ENCODE results near the gene PIRT.

Gene PIRT

GRCh38 chr17:10836145-10836544 lies 1.7 kb downstream of the PIRT start:
- no peak overlapping the region for H3K4me2 ChIP-seq (ENCODE audit: low read depth, low read length, poor library complexity, severe bottlenecking)
- no peak overlapping the region for H2AFZ ChIP-seq (ENCODE audit: low read length)
- no peaks in the 10 kb centered on the region for H4K20me1 ChIP-seq (ENCODE audit: insufficient read depth, low read length, poor library complexity, severe bottlenecking)
- no peak overlapping the region for H3K4me3 ChIP-seq (ENCODE audit: low read length, poor library complexity, severe bottlenecking)
- H3K27me3 ChIP-seq (ENCODE audit: insufficient read depth, low read length, poor library complexity, severe bottlenecking): no peaks in the 10 kb centered on the region
- peaks cover 6% of the 10 kb centered on the region for H3K4me1 ChIP-seq (ENCODE audit: insufficient read depth, low read length, poor library complexity, severe bottlenecking)
- TF ChIP-seq EZH2phosphoT487 (IDR thresholded peaks at IDR 0.05; ENCODE audit: borderline replicate concordance) (no peak), CTCF (conservative IDR thresholded peaks at IDR 0.05; ENCODE audit: low read length) (no peak)
- H3K9me2 ChIP-seq (replicated peaks; ENCODE audit: low read depth, low read length): no peaks in the 10 kb centered on the region
- H3K36me3 ChIP-seq (ENCODE audit: insufficient read depth, low read length): no peaks in the 10 kb centered on the region
- H3K9ac ChIP-seq (ENCODE audit: low read depth, low read length, poor library complexity, severe bottlenecking): no peak overlapping the region
- H3K9me3 ChIP-seq (ENCODE audit: insufficient read depth, low read depth, low read length): no peaks in the 10 kb centered on the region
- no peaks in the 10 kb centered on the region for H3F3A ChIP-seq (ENCODE audit: low read depth)
- no peaks in the 10 kb centered on the region for H3K79me2 ChIP-seq (ENCODE audit: insufficient read depth, low read length)

- Histone ChIP-seq H3K4me2 (ENCODE audit: low read depth, low read length, poor library complexity, severe bottlenecking) (no peak overlapping the region), H3K36me3 (ENCODE audit: insufficient read depth, low read length) (no peaks in the 10 kb centered on the region), H2AFZ (ENCODE audit: low read length) (no peak overlapping the region), H3K27me3 (ENCODE audit: insufficient read depth, low read length, poor library complexity, severe bottlenecking) (no peaks in the 10 kb centered on the region), H3F3A (ENCODE audit: low read depth) (no peaks in the 10 kb centered on the region), H3K9me3 (ENCODE audit: insufficient read depth, low read depth, low read length) (no peaks in the 10 kb centered on the region), H3K79me2 (ENCODE audit: insufficient read depth, low read length) (no peaks in the 10 kb centered on the region), H3K9ac (ENCODE audit: low read depth, low read length, poor library complexity, severe bottlenecking) (no peak overlapping the region), H3K4me1 (ENCODE audit: insufficient read depth, low read length, poor library complexity, severe bottlenecking) (peaks cover 19% of the 10 kb centered on the region), H3K9me2 (replicated peaks; ENCODE audit: low read depth, low read length) (no peaks in the 10 kb centered on the region), H3K4me3 (ENCODE audit: low read length, poor library complexity, severe bottlenecking) (no peak overlapping the region), H4K20me1 (ENCODE audit: insufficient read depth, low read length, poor library complexity, severe bottlenecking) (no peaks in the 10 kb centered on the region)
- TF ChIP-seq CTCF (conservative IDR thresholded peaks at IDR 0.05; ENCODE audit: low read length): no peak
- no peak for TF ChIP-seq EZH2phosphoT487 (IDR thresholded peaks at IDR 0.05; ENCODE audit: borderline replicate concordance)
Observed at GRCh38 chr17:10831696-10832095, 6.2 kb downstream of the PIRT start.

- H3K79me2 ChIP-seq (ENCODE audit: insufficient read depth, low read length): no peaks in the 10 kb centered on the region
- H3K4me3 ChIP-seq (ENCODE audit: low read length, poor library complexity, severe bottlenecking): no peak overlapping the region
- H3K9me3 ChIP-seq (ENCODE audit: insufficient read depth, low read depth, low read length): no peaks in the 10 kb centered on the region
- H3K9me2 ChIP-seq (replicated peaks; ENCODE audit: low read depth, low read length): no peaks in the 10 kb centered on the region
- no peak overlapping the region for H3K4me2 ChIP-seq (ENCODE audit: low read depth, low read length, poor library complexity, severe bottlenecking)
- TF ChIP-seq CTCF (conservative IDR thresholded peaks at IDR 0.05; ENCODE audit: low read length) (no peak), EZH2phosphoT487 (IDR thresholded peaks at IDR 0.05; ENCODE audit: borderline replicate concordance) (no peak)
- H3K9ac ChIP-seq (ENCODE audit: low read depth, low read length, poor library complexity, severe bottlenecking): no peak overlapping the region
- H3F3A ChIP-seq (ENCODE audit: low read depth): no peaks in the 10 kb centered on the region
- peaks cover 19% of the 10 kb centered on the region for H3K4me1 ChIP-seq (ENCODE audit: insufficient read depth, low read length, poor library complexity, severe bottlenecking)
- no peaks in the 10 kb centered on the region for H3K36me3 ChIP-seq (ENCODE audit: insufficient read depth, low read length)
- H3K27me3 ChIP-seq (ENCODE audit: insufficient read depth, low read length, poor library complexity, severe bottlenecking): no peaks in the 10 kb centered on the region
- H2AFZ ChIP-seq (ENCODE audit: low read length): no peak overlapping the region
- H4K20me1 ChIP-seq (ENCODE audit: insufficient read depth, low read length, poor library complexity, severe bottlenecking): no peaks in the 10 kb centered on the region
Observed at GRCh38 chr17:10827898-10828552, 9.9 kb downstream of the PIRT start.

Data from Loucy (cell line).